ENCODE data around the gene POSTN.

Gene POSTN

DNA sequence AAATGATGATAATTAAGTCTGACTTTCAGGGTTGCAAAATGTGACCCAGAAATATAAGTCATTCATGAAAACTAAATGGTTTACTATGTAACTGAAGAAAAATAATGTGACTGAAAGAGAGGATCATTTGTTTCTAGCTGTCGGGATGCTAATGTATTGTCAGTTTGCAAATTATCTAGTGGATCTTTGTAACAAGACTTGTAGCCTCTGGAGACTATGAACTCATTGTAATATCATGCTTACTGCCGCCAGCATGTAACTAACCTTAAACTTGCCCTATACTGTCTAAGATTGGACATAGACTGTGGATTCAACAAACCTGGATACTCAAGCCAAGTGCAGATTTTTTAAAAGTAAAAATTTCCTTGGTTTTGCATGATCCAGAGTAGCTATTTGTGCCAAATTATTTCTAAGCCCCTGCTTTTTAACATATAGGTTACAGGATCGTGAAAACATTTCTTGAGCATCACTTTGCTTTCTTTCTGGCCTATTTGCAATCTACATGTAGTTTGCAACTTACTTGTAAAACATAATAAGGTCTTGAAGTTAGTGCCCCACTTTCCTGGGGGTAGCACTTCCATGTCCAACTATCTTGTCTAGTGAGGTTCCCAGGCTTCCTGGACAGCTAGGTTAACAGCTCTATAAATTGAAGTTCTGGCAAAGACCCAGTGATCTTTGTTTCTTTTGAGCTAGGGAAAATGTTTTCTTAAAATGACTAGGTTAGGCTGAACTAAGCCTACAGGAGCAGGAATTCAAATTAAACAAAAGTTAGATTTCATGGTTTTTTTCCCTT is 3.3 kb upstream of the POSTN start:
- Mint-ChIP-seq H3K9me3 (peaks cover 7% of the 10 kb centered on the region), H3K36me3 (ENCODE audit: low read depth) (peaks cover 1% of the 10 kb centered on the region), H3K27me3 (ENCODE audit: low read depth) (no peaks in the 10 kb centered on the region), H3K27ac (peak overlapping the region; percentile 81 to 94 (median 82)), H3K4me1 (peaks cover 43% of the 10 kb centered on the region), H3K4me3 (peak overlapping the region in 2 of 3 experiments; percentile 3 to 35)
- TF ChIP-seq, protein P1, sequence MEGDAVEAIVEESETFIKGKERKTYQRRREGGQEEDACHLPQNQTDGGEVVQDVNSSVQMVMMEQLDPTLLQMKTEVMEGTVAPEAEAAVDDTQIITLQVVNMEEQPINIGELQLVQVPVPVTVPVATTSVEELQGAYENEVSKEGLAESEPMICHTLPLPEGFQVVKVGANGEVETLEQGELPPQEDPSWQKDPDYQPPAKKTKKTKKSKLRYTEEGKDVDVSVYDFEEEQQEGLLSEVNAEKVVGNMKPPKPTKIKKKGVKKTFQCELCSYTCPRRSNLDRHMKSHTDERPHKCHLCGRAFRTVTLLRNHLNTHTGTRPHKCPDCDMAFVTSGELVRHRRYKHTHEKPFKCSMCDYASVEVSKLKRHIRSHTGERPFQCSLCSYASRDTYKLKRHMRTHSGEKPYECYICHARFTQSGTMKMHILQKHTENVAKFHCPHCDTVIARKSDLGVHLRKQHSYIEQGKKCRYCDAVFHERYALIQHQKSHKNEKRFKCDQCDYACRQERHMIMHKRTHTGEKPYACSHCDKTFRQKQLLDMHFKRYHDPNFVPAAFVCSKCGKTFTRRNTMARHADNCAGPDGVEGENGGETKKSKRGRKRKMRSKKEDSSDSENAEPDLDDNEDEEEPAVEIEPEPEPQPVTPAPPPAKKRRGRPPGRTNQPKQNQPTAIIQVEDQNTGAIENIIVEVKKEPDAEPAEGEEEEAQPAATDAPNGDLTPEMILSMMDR (IDR thresholded peaks at IDR 0.05; ENCODE audit: unreplicated experiment in 3 of 3) = no peak

DNA sequence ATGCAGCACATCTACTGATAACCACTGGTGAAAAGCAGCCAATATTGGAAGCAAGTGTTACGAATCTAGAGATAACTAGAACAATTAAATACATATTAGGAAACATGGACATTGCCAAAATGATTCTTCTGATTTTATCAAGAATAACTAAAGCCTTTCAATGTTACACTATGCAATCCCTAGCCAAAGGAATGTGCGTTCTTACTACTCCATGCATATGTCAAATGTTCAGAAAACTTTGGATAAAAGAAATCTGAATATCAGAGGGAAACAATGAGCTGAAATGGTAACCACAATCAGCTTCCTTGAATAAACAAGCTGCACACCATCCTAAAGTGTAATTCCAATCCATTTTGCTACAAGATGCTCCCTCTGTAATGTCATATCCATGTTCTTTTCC is 951 bp upstream of the POSTN start:
- H3K4me3 Mint-ChIP-seq = peak overlapping the region; percentile 85 to 97 (median 93)
- no peaks in the 10 kb centered on the region for H3K27me3 Mint-ChIP-seq (ENCODE audit: low read depth)
- TF ChIP-seq, protein P1 (IDR thresholded peaks at IDR 0.05; ENCODE audit: unreplicated experiment in 3 of 3) = no peak
- H3K9me3 Mint-ChIP-seq = no peaks in the 10 kb centered on the region
- peaks cover 17% of the 10 kb centered on the region for H3K36me3 Mint-ChIP-seq (ENCODE audit: low read depth)
- H3K27ac Mint-ChIP-seq = peak overlapping the region; percentile 81 to 95 (median 94)
- H3K4me1 Mint-ChIP-seq = peaks cover 51% of the 10 kb centered on the region

DNA sequence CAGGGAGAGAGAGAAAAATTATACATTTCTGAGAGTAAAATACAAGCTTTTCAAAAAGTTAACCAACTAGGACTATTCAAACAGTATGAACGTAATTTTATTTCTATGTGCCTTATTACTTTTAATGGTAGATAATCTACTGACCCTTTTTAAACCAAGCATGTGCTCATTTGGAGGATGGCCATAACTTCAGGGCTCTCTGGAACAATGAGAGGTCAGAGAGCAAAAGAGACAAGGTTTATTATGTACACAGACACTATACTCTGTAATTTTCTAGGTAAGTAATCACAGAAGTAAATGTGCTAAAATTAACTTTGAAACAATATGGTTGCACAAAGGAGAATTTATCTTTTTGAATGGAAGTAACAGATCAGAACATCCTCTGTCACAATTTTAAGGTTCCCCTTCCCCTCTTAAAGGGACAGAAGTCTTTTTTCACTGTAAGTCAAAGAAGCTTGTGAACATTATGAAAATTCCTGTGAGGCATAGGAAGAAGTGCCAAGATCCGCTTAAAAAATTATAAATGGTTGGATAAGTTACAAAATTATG is 1.0 kb downstream of the POSTN start:
- Mint-ChIP-seq H3K27ac (peak overlapping the region; percentile 82 to 92 (median 90)), H3K27me3 (ENCODE audit: low read depth) (no peaks in the 10 kb centered on the region), H3K4me1 (peaks cover 38% of the 10 kb centered on the region), H3K36me3 (ENCODE audit: low read depth) (peaks cover 17% of the 10 kb centered on the region), H3K4me3 (peak overlapping the region; percentile 85 to 97 (median 93)), H3K9me3 (no peaks in the 10 kb centered on the region)
- TF ChIP-seq, protein P1 (IDR thresholded peaks at IDR 0.05; ENCODE audit: unreplicated experiment in 3 of 3) = no peak

DNA sequence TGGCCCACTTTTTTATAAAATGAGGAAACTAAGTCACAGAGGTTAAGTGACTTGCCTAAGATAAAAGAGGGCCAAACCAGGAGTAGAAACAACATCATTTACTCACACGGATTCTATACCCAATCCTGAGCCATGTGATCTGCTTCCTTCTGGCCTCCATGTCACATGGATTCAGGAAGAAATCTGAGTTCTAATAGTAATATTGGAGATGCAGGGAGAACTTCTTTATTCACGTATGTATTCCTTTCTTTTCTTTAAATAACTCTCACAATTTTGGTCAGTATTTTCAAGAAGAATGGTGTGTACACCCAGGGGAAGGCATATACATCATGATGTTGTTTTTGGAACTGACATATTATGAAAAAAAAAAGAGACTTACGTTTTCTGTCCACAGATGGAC is 1.8 kb downstream of the POSTN start:
- TF ChIP-seq, protein P1 (IDR thresholded peaks at IDR 0.05; ENCODE audit: unreplicated experiment in 3 of 3) = no peak
- no peaks in the 10 kb centered on the region for H3K9me3 Mint-ChIP-seq
- H3K4me1 Mint-ChIP-seq = peaks cover 30% of the 10 kb centered on the region
- H3K36me3 Mint-ChIP-seq (ENCODE audit: low read depth) = peaks cover 18% of the 10 kb centered on the region
- H3K27ac Mint-ChIP-seq = peak overlapping the region; percentile 82 to 92 (median 90)
- H3K4me3 Mint-ChIP-seq = peak overlapping the region; percentile 85 to 97 (median 93)
- H3K27me3 Mint-ChIP-seq (ENCODE audit: low read depth) = no peaks in the 10 kb centered on the region

DNA sequence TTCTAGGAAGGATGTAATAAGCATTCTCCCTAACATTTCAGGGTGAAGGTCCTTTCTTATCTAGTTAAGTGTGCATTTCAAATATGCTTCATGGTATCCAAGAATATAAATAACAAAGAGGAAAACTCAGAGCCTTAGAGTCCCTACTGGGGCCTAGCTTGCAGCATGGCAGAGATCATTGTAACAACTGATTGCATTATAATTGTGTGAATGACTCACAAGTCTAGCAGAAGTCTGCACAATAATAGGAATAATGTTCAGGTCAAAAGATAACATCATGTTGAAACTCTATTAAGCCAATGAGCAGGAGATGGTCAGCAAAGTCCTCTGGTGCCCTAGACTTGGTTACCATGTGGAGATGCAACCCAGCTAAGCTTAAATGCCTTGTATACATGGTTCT is 3.4 kb downstream of the POSTN start:
- TF ChIP-seq, protein P1 (IDR thresholded peaks at IDR 0.05; ENCODE audit: unreplicated experiment in 3 of 3) = no peak
- H3K9me3 Mint-ChIP-seq = no peaks in the 10 kb centered on the region
- H3K4me1 Mint-ChIP-seq = peaks cover 20% of the 10 kb centered on the region
- no peaks in the 10 kb centered on the region for H3K27me3 Mint-ChIP-seq (ENCODE audit: low read depth)
- H3K4me3 Mint-ChIP-seq = peak overlapping the region; percentile 66 to 97 (median 93)
- peak overlapping the region; percentile 52 to 77 (median 76) for H3K27ac Mint-ChIP-seq
- H3K36me3 Mint-ChIP-seq (ENCODE audit: low read depth) = peaks cover 25% of the 10 kb centered on the region

Data from nephron (organoid).